Inflammatory macrophage treated with lipopolysaccharide for 1 hour (primary cell): ENCODE data around the gene SHMT1.
A peak's percentile ranks its signal among the peaks of the same experiment; 100 is the strongest.
"Not testable (repeated sequence)": the region's sequence is repeated elsewhere in the genome, so short reads cannot be mapped to it uniquely, and the experiment has no call there.

Source experiments
- DNase-seq, 2 donors: peaks; one replicate each; pipeline ENCODE4 v3.0.0-alpha.2; 2020 to 2022

The SHMT1 gene

GRCh38 chr17:18377437-18378204 lies 14.3 kb upstream of the SHMT1 start, which contains the start of gene EVPLL:
Gene EVPLL, plus strand, starts transcription at chr17:18377778. Its CDS starts 3,160 bp downstream, at chr17:18380938.
- DNase-seq: peak; percentile 61 to 75

GRCh38 chr17:18374216-18374615 lies 10.9 kb upstream of the SHMT1 start:
- no peak for DNase-seq

GRCh38 chr17:18373181-18373580 lies 9.8 kb upstream of the SHMT1 start:
- DNase-seq: not testable (repeated sequence)

- no peak for DNase-seq
Observed at GRCh38 chr17:18371455-18371854, 8.1 kb upstream of the SHMT1 start.

GRCh38 chr17:18370761-18371160 lies 7.4 kb upstream of the SHMT1 start:
- no peak for DNase-seq

GRCh38 chr17:18368946-18369345 lies 5.6 kb upstream of the SHMT1 start:
- DNase-seq: no peak

- DNase-seq: no peak
Observed at GRCh38 chr17:18364166-18364565, 816 bp upstream of the SHMT1 start.

GRCh38 chr17:18362698-18363100 lies 651 bp downstream of the SHMT1 start:
- no peak for DNase-seq

- DNase-seq: no peak
Observed at GRCh38 chr17:18361837-18362697, 1.3 kb downstream of the SHMT1 start.

GRCh38 chr17:18360518-18360917 lies 2.8 kb downstream of the SHMT1 start:
- no peak for DNase-seq

GRCh38 chr17:18356624-18357023 lies 6.7 kb downstream of the SHMT1 start:
- DNase-seq: peak; percentile 64 to 66

GRCh38 chr17:18353541-18353940 lies 9.8 kb downstream of the SHMT1 start:
- DNase-seq: no peak

GRCh38 chr17:18344021-18344420 lies 19.3 kb downstream of the SHMT1 start:
- no peak for DNase-seq

GRCh38 chr17:18339933-18340332 lies 23.4 kb downstream of the SHMT1 start:
- no peak for DNase-seq

GRCh38 chr17:18338158-18338557 lies 25.2 kb downstream of the SHMT1 start:
- DNase-seq: not testable (repeated sequence)

GRCh38 chr17:18332909-18333489 lies 30.4 kb downstream of the SHMT1 start:
- DNase-seq: no peak

GRCh38 chr17:18331879-18332278 lies 31.5 kb downstream of the SHMT1 start:
- DNase-seq: no peak

GRCh38 chr17:18328643-18329204 lies 34.6 kb downstream of the SHMT1 start:
- DNase-seq: no peak

GRCh38 chr17:18327556-18327955 lies 35.8 kb downstream of the SHMT1 start:
- no peak for DNase-seq

GRCh38 chr17:18327093-18327492 lies 36.3 kb downstream of the SHMT1 start:
- DNase-seq: no peak

- DNase-seq: no peak
Observed at GRCh38 chr17:18326572-18326971, 36.8 kb downstream of the SHMT1 start.

- DNase-seq: no peak
Observed at GRCh38 chr17:18326039-18326438, 37.3 kb downstream of the SHMT1 start.
